Endothelial cell of umbilical vein (primary cell): ENCODE results near the gene BRAT1. TPM values are rescaled to one million over a fixed set of nuclear protein-coding genes. Genes with fewer than 3 reads are reported as not detected.

ENCODE experiments used
- BruUV-seq: library from RNA; stranded (reverse); fragments of 400-500 nt; replicated peaks from 2 replicates; lab custom pipeline; 2021; lab: Mats Ljungman, UMichigan
- CTCF ChIA-PET: fragments of 300-600, 350-600 bp; sonication (Branson Sonifier 250); formaldehyde crosslinking; loops from one replicate; lab custom pipeline; 2021; ENCODE audit warnings: antibody characterized with exemption, inconsistent platforms; lab: Charles Lee
- POLR2A ChIA-PET: fragments of 300-600, 350-600 bp; sonication (Branson Sonifier 250); formaldehyde crosslinking; loops from one replicate; lab custom pipeline; 2021; ENCODE audit warnings: antibody characterized with exemption, inconsistent platforms; lab: Charles Lee
- DNase-seq: peaks from one replicate; pipeline ENCODE4 v3.0.0-alpha.2; 2011; ENCODE audit warnings: low read depth, low spot score
- FAIRE-seq: peaks from 2 replicates; lab custom pipeline; 2011; peaks lifted over from hg19 to GRCh38; lab: Jason Lieb, UNC
- H2AFZ ChIP-seq: 2 replicates; pipeline ENCODE4 v1.6.0; 2012; ENCODE audit warnings: low read depth, low read length, control low read depth, inconsistent platforms
- H3K27ac ChIP-seq: 2 replicates; pipeline ENCODE4 v1.5.1; 2011; ENCODE audit warnings: low read depth, mild to moderate bottlenecking, control low read depth, low read length, moderate library complexity; ENCODE audit not compliant: insufficient read depth
- H3K27me3 ChIP-seq, 2 experiments: 2 replicates each; pipeline versions ENCODE4 v1.6.0 to v1.6.1; 2011; ENCODE audit warnings: low read length in 2 of 2, mixed read lengths in 1 of 2; ENCODE audit not compliant: control insufficient read depth in 2 of 2, insufficient read depth in 2 of 2
- H3K36me3 ChIP-seq, 2 experiments: 2 replicates in 1 of 2; 3 replicates in 1 of 2; pipeline ENCODE4 v1.5.1; 2011; ENCODE audit warnings: low read length in 2 of 2, mild to moderate bottlenecking in 1 of 2, moderate library complexity in 1 of 2; ENCODE audit not compliant: control insufficient read depth in 2 of 2, insufficient read depth in 2 of 2; ENCODE audit errors: extremely low read depth in 1 of 2
- H3K4me1 ChIP-seq: 3 replicates; pipeline ENCODE4 v1.5.1; 2011; ENCODE audit warnings: mild to moderate bottlenecking, low read length; ENCODE audit not compliant: control insufficient read depth, insufficient read depth; ENCODE audit errors: extremely low read depth
- H3K4me2 ChIP-seq: 2 replicates; pipeline ENCODE4 v1.6.1; 2011; ENCODE audit warnings: low read length, control low read depth, mixed read lengths; ENCODE audit not compliant: insufficient read depth
- H3K4me3 ChIP-seq, 3 experiments: fragments of 200-600 bp in 1 of 3; sonication (generic), shearing (Covaris generic) in 1 of 3; replicated peaks in 1 of 3; 2 replicates each; pipeline ENCODE4 v1.5.1; 2011 to 2016; ENCODE audit warnings: control low read depth in 3 of 3, low read length in 3 of 3, mild to moderate bottlenecking in 2 of 3, inconsistent platforms in 1 of 3, low read depth in 1 of 3, moderate library complexity in 1 of 3; ENCODE audit not compliant: insufficient read depth in 1 of 3
- H3K79me2 ChIP-seq: 2 replicates; pipeline ENCODE4 v1.6.0; 2012; ENCODE audit warnings: low read length, inconsistent platforms; ENCODE audit not compliant: control insufficient read depth, insufficient read depth
- H3K9ac ChIP-seq: replicated peaks from 2 replicates; pipeline ENCODE3; 2011; ENCODE audit warnings: low read length, control low read depth; ENCODE audit not compliant: insufficient read depth; ENCODE audit errors: extremely low read depth
- H3K9me1 ChIP-seq: replicated peaks from 3 replicates; pipeline ENCODE4 v1.6.0; 2011; ENCODE audit warnings: mild to moderate bottlenecking, low read length; ENCODE audit not compliant: control insufficient read depth, insufficient read depth; ENCODE audit errors: extremely low read depth
- H3K9me3 ChIP-seq: replicated peaks from 2 replicates; pipeline ENCODE4 v1.5.1; 2012; ENCODE audit warnings: low read length, inconsistent platforms; ENCODE audit not compliant: control insufficient read depth, insufficient read depth
- H4K20me1 ChIP-seq: replicated peaks from 2 replicates; pipeline ENCODE3; 2011; ENCODE audit warnings: mild to moderate bottlenecking, low read length; ENCODE audit not compliant: control insufficient read depth, insufficient read depth; ENCODE audit errors: extremely low read depth
- GATA2 ChIP-seq: IDR thresholded peaks from 2 replicates; pipeline ENCODE4 v1.7.0; 2011; ENCODE audit warnings: low read depth, mild to moderate bottlenecking, moderate library complexity, mixed read lengths, low read length; ENCODE audit not compliant: insufficient read length, insufficient read depth
- dilution Hi-C: fragments of 300-500 bp; cut with MboI; formaldehyde crosslinking; loops from one replicate; pipeline ENCODE4 v1.15.0; 2019; ENCODE audit warnings: low sequenced_read_pairs; ENCODE audit not compliant: extremely low pct_ligation_motif_present
- intact Hi-C: fragments of 100-400 bp; cut with micrococcal nuclease; formaldehyde crosslinking; loops from one replicate; pipeline ENCODE4 v1.10.0; 2022
- polyA plus RNA-seq, 4 experiments: library from polyadenylated mRNA; depleted of rRNA in 3 of 4; stranded (reverse) in 3 of 4; unstranded in 1 of 4; fragments of >200 nt; gene quantifications; 2 replicates each; pipeline versions ENCODE4 v1.2.1 to v1.2.3, GENCODE V29; 2011 to 2012; ENCODE audit warnings: missing spikeins in 1 of 4
- total RNA-seq: library from RNA; stranded (reverse); gene quantifications from 2 replicates; pipeline ENCODE4 v1.2.3, GENCODE V29; 2021
- TF ChIP-seq, protein P1 (sequence below), 2 donors: IDR thresholded peaks; 1 replicate in 1 of 2; 2 replicates in 1 of 2; pipeline ENCODE4 v1.5.1; 2011; ENCODE audit warnings: low read length in 2 of 2, mild to moderate bottlenecking in 2 of 2, moderate library complexity in 2 of 2, control low read depth in 1 of 2, inconsistent platforms in 1 of 2, low read depth in 1 of 2; ENCODE audit not compliant: insufficient read depth in 1 of 2; ENCODE audit errors: extremely low read depth in 1 of 2

BRAT1 gene
- total and polyA plus RNA-seq, 2 donors (not counting 3 experiments of a cell fraction or from before 2014, with no cell fraction given): 31.1 to 31.6 TPM

DNA sequence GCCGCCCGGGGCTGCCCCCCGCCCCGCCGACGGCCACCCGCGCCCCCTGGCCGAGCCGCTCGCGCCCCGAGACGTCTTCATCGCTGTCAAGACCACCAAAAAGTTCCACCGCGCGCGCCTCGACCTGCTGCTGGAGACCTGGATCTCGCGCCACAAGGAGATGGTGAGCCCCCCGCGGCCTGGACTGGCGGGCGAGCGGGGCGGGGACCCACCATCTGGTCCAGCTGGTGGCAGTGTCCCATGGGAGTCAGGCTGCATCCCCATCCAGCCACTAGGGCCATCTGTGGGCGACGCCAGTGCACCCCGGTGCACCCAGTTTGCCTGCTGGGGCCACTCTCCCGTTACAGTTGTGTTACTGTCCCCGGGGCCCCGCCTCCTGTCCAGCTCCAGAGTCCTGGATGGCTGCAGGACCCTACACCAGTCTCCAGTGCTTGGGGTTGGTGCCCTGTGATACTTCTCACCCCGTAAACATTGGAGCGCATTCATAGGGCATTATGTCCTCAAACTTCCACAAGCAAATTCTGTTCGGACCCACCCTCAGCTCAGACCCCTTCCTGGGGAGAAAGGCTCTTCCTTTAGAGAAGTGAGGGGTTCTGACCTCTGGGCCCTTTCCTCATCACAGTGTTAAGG, 35.1 kb downstream of the BRAT1 start:
- H3K9me1 ChIP-seq: no peaks in the 10 kb centered on the region
- POLR2A ChIA-PET: no interaction called here
- dilution Hi-C loops: no loop called here
- DNase-seq (no peak), FAIRE-seq (peak; percentile 67)
- H3K9me3 ChIP-seq: no peaks in the 10 kb centered on the region
- no peaks in the 10 kb centered on the region for H3K36me3 ChIP-seq
- no peaks in the 10 kb centered on the region for H3K79me2 ChIP-seq
- H2AFZ ChIP-seq: no peak overlapping the region
- CTCF ChIA-PET: no interaction called here
- H3K4me3 ChIP-seq: peak overlapping the region; percentile 6 to 63 (median 43)
- intact Hi-C loops: loop anchor here (2.0 to 10.0 kb wide), 4 partner anchors 35 to 122 kb away; partner anchors contain the start of genes BRAT1, CHST12 and GRIFIN
- TSS peak; percentile 69 for BruUV-seq
- no peak for TF ChIP-seq GATA2
- TF ChIP-seq, protein P1, sequence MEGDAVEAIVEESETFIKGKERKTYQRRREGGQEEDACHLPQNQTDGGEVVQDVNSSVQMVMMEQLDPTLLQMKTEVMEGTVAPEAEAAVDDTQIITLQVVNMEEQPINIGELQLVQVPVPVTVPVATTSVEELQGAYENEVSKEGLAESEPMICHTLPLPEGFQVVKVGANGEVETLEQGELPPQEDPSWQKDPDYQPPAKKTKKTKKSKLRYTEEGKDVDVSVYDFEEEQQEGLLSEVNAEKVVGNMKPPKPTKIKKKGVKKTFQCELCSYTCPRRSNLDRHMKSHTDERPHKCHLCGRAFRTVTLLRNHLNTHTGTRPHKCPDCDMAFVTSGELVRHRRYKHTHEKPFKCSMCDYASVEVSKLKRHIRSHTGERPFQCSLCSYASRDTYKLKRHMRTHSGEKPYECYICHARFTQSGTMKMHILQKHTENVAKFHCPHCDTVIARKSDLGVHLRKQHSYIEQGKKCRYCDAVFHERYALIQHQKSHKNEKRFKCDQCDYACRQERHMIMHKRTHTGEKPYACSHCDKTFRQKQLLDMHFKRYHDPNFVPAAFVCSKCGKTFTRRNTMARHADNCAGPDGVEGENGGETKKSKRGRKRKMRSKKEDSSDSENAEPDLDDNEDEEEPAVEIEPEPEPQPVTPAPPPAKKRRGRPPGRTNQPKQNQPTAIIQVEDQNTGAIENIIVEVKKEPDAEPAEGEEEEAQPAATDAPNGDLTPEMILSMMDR (IDR thresholded peaks at IDR 0.05; ENCODE audit: extremely low read depth in 1 of 2, insufficient read depth in 1 of 2, low read depth in 1 of 2, low read length in 2 of 2): peak in 1 of 2 donors; percentile 8
- no peak overlapping the region for H3K27ac ChIP-seq
- peak overlapping the region; percentile 64 for H3K4me2 ChIP-seq
- no peaks in the 10 kb centered on the region for H4K20me1 ChIP-seq
- peaks cover 40% of the 10 kb centered on the region for H3K4me1 ChIP-seq
- H3K27me3 ChIP-seq: no peaks in the 10 kb centered on the region
- H3K9ac ChIP-seq: peak overlapping the region; percentile 17
